Liver (tissue), 3 donors: ENCODE results near the gene SLC22A3.

Experiments used
- CTCF ChIP-seq: fragments of 150-350 bp; IDR thresholded peaks from 2 replicates; pipeline ENCODE4 v1.5.1; 2017; ENCODE audit warnings: improper control_type of control experiment, low read depth, low read length; ENCODE audit not compliant: missing input control
- HNF4A ChIP-seq, 2 donors: conservative IDR thresholded peaks; 2 replicates each; pipeline ENCODE4 v1.6.1; 2016; ENCODE audit warnings: antibody characterized with exemption in 2 of 2, mild to moderate bottlenecking in 2 of 2
- HNF4G ChIP-seq: IDR thresholded peaks from 2 replicates; pipeline ENCODE4 v1.6.1; 2016; ENCODE audit warnings: antibody characterized with exemption
- RAD21 ChIP-seq, 2 donors: IDR thresholded peaks; 2 replicates each; pipeline ENCODE4 v1.6.1; 2016; ENCODE audit warnings: antibody characterized with exemption in 2 of 2, mild to moderate bottlenecking in 2 of 2
- TF ChIP-seq, protein P1 (sequence below): IDR thresholded peaks from 2 replicates; pipeline ENCODE4 v1.6.1; 2016; ENCODE audit warnings: antibody characterized with exemption
- TF ChIP-seq, protein P2 (sequence below): IDR thresholded peaks from 2 replicates; pipeline ENCODE4 v1.6.1; 2016; ENCODE audit warnings: antibody characterized with exemption
- donor health status: healthy.
- donor health status: healthy.

GRCh38 chr6:160430751-160431150 is 82.6 kb downstream of the SLC22A3 start:
- TF ChIP-seq, protein P1, sequence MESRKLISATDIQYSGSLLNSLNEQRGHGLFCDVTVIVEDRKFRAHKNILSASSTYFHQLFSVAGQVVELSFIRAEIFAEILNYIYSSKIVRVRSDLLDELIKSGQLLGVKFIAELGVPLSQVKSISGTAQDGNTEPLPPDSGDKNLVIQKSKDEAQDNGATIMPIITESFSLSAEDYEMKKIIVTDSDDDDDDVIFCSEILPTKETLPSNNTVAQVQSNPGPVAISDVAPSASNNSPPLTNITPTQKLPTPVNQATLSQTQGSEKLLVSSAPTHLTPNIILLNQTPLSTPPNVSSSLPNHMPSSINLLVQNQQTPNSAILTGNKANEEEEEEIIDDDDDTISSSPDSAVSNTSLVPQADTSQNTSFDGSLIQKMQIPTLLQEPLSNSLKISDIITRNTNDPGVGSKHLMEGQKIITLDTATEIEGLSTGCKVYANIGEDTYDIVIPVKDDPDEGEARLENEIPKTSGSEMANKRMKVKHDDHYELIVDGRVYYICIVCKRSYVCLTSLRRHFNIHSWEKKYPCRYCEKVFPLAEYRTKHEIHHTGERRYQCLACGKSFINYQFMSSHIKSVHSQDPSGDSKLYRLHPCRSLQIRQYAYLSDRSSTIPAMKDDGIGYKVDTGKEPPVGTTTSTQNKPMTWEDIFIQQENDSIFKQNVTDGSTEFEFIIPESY = no peak
- TF ChIP-seq RAD21 (IDR thresholded peaks at IDR 0.05) (no peak), CTCF (no peak), HNF4G (no peak), HNF4A (conservative IDR thresholded peaks at IDR 0.05) (no peak)
- TF ChIP-seq, protein P2, sequence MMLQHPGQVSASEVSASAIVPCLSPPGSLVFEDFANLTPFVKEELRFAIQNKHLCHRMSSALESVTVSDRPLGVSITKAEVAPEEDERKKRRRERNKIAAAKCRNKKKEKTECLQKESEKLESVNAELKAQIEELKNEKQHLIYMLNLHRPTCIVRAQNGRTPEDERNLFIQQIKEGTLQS = no peak
